Type B pancreatic cell (in vitro differentiated cells): Measurements from ENCODE around the gene GRB10. TPM values are rescaled to one million over a fixed set of nuclear protein-coding genes. Genes with fewer than 3 reads are reported as not detected.

Experiments used
- DNase-seq: peaks from one replicate; pipeline ENCODE4 v3.0.0; 2021; ENCODE audit warnings: mixed read lengths; ENCODE audit not compliant: unreplicated experiment; ENCODE audit errors: extremely low spot score
- H3K27ac Mint-ChIP-seq: 2 replicates; pipeline ENCODE4 v1.8.0; 2021; ENCODE audit warnings: mild to moderate bottlenecking, mixed read lengths
- H3K27me3 Mint-ChIP-seq: 2 replicates; pipeline ENCODE4 v1.8.0; 2021; ENCODE audit warnings: mixed read lengths
- H3K36me3 Mint-ChIP-seq: 2 replicates; pipeline ENCODE4 v1.8.0; 2021; ENCODE audit warnings: mixed read lengths
- H3K4me1 Mint-ChIP-seq: one replicate; pipeline ENCODE4 v1.8.0; 2021; ENCODE audit warnings: mixed read lengths; ENCODE audit not compliant: unreplicated experiment
- H3K4me3 Mint-ChIP-seq: 2 replicates; pipeline ENCODE4 v1.8.0; 2021; ENCODE audit warnings: mild to moderate bottlenecking, mixed read lengths
- H3K9me3 Mint-ChIP-seq: 2 replicates; pipeline ENCODE4 v1.8.0; 2021; ENCODE audit warnings: mixed read lengths
- CTCF ChIP-seq: fragments of 200-600 bp; sonication (generic); conservative IDR thresholded peaks from 2 replicates; pipeline ENCODE4 v1.5.0; 2021; ENCODE audit warnings: antibody characterized with exemption, mild to moderate bottlenecking
- total RNA-seq: library from RNA; stranded (reverse); gene quantifications from 2 replicates; pipeline ENCODE4 v1.2.1, GENCODE V29; 2021; ENCODE audit warnings: low replicate concordance

GRB10 gene
- total RNA-seq, 1 donor from 2014 or later = 42.3 TPM

DNA sequence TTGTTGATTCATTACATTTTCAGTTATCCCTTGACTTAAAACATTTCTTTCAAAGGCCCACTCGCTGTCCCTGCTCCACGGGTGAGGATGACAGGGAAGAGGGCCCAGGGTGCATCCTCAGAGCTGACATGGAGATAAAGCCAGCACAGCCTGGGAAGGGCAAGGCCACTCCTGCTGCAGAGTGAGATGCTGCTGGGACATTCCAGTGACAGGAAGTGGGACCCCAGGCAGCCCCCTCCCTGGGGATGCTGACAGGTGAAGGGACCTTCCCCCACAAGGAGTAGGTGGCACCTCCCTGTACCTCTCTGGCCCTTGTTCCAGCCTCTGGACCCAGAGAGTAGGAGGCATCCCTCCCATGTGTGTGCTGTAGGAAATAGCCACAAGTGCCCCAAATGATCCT, 119.7 kb downstream of the GRB10 start:
- Mint-ChIP-seq H3K9me3 (no peaks in the 10 kb centered on the region), H3K27ac (no peak overlapping the region), H3K4me1 (peaks cover 8% of the 10 kb centered on the region), H3K4me3 (no peak overlapping the region), H3K27me3 (no peaks in the 10 kb centered on the region), H3K36me3 (peaks cover 4% of the 10 kb centered on the region)
- DNase-seq = no peak
- TF ChIP-seq CTCF = no peak

DNA sequence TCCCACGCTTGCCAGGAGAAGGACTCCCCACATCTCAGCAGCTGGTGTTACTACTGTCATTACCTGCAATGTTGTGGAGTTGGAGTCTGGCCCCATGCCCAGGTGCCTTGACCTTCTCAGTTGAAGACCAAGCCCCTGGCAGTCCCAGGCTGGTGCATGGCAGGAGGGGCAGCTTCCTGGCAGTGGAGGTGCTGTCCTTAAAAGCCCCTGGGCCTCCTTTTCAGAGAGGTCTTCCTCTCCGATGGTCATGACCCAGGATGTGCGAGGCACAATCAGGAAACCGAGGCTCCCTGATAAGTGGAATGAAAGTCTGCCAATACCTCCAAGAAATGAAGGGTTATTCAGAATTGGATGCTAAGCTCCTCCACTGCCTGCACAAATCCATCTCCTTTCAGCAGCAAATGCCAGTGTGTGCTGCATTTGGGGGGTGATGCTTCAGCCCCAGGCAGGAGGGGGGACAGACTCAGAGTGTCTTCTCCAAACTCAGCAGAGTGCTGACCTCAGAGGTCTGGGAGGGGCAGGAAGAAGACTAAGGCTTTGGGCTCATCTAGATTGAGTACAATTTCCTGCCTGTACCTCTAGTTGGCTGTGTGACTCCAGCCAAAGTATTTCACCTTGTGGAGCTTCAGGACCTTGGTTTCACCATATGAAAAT, 120.5 kb downstream of the GRB10 start:
- H3K36me3 Mint-ChIP-seq = peaks cover under 1% of the 10 kb centered on the region
- DNase-seq = no peak
- no peaks in the 10 kb centered on the region for H3K9me3 Mint-ChIP-seq
- H3K27ac Mint-ChIP-seq = no peak overlapping the region
- H3K27me3 Mint-ChIP-seq = no peaks in the 10 kb centered on the region
- TF ChIP-seq CTCF = no peak
- peaks cover 5% of the 10 kb centered on the region for H3K4me1 Mint-ChIP-seq
- H3K4me3 Mint-ChIP-seq = no peak overlapping the region

DNA sequence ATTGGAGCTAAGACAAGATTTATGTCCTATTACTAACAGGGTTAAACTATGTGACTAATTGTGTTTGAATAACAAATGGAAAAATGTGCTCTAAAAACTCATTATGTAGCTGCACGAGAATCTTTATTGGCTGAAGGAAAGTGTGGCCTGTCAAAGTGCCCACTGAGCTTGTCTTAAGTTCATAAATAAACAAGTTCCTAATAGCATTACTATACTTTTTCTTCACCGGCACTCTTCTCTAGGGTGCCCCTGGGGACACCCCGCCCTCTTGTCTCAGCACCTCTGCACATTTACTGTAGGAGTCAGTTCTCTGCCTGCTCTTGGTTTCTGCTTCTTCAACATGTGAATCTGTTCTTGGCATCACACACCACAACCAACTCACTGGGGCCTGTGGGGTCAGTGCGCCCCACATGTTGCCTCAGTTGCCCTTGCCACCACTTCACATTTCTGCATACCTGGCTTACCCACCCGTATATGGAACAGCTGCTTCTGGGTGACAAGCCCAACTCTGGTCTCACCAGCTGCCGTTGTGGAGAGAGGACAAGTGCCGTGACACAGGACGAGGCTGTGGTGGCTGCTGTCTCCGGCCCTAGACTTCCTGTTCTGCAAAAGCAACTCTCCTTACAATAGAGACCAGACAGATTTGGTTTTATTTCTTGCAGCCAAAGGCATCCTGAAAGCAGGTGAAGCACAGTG, 121.2 kb downstream of the GRB10 start:
- H3K27me3 Mint-ChIP-seq = no peaks in the 10 kb centered on the region
- TF ChIP-seq CTCF = no peak
- peaks cover 4% of the 10 kb centered on the region for H3K4me1 Mint-ChIP-seq
- H3K9me3 Mint-ChIP-seq = no peaks in the 10 kb centered on the region
- H3K36me3 Mint-ChIP-seq = no peaks in the 10 kb centered on the region
- no peak overlapping the region for H3K4me3 Mint-ChIP-seq
- DNase-seq = no peak
- H3K27ac Mint-ChIP-seq = no peak overlapping the region

- Mint-ChIP-seq H3K4me3 (no peak overlapping the region), H3K27me3 (no peaks in the 10 kb centered on the region), H3K4me1 (peaks cover 4% of the 10 kb centered on the region), H3K9me3 (no peaks in the 10 kb centered on the region), H3K27ac (no peak overlapping the region), H3K36me3 (no peaks in the 10 kb centered on the region)
- no peak for TF ChIP-seq CTCF
- no peak for DNase-seq
These were observed 121.9 kb downstream of the GRB10 start for GRCh38 chr7:50660830-50661175.

GRCh38 chr7:50660040-50660829, 122.5 kb downstream of the GRB10 start:
- no peak overlapping the region for H3K4me3 Mint-ChIP-seq
- TF ChIP-seq CTCF = no peak
- H3K27ac Mint-ChIP-seq = no peak overlapping the region
- no peak for DNase-seq
- H3K4me1 Mint-ChIP-seq = peaks cover 4% of the 10 kb centered on the region
- no peaks in the 10 kb centered on the region for H3K9me3 Mint-ChIP-seq
- no peaks in the 10 kb centered on the region for H3K36me3 Mint-ChIP-seq
- no peaks in the 10 kb centered on the region for H3K27me3 Mint-ChIP-seq
